Measurements from ENCODE around the gene CR1. TPM values are rescaled to one million over a fixed set of nuclear protein-coding genes. Genes with fewer than 3 reads are reported as not detected.
A peak's percentile ranks its signal among the peaks of the same experiment; 100 is the strongest.
"Not testable (repeated sequence)": the region's sequence is repeated elsewhere in the genome, so short reads cannot be mapped to it uniquely, and the experiment has no call there.

CR1 gene
- total RNA-seq, 2 donors from 2014 or later: 0.33 to 1.3 TPM

GRCh38 chr1:207493212-207493611 lies 2.7 kb upstream of the CR1 start:
- DNase-seq (no peak), ATAC-seq (no peak)
- Histone ChIP-seq H3K4me1 (peaks cover 11% of the 10 kb centered on the region), H3K27me3 (peaks cover 0 to 14% of the 10 kb centered on the region in 2 donors), H3K36me3 (replicated peaks in 1 of 2; ENCODE audit: insufficient read depth in 1 of 2, low read depth in 2 of 2) (no peaks in the 10 kb centered on the region), H3K4me3 (no peak overlapping the region), H3K9me3 (no peaks in the 10 kb centered on the region), H3K27ac (no peak overlapping the region)
- TF ChIP-seq CTCF (IDR thresholded peaks at IDR 0.05) (no peak), POLR2A (IDR thresholded peaks at IDR 0.05) (no peak)
- 76 to 78% methylated on average over 3 of the region's 3 CpGs for WGBS, 2 donors
- intact Hi-C loops (cut with DNase I): no loop called here

DNA sequence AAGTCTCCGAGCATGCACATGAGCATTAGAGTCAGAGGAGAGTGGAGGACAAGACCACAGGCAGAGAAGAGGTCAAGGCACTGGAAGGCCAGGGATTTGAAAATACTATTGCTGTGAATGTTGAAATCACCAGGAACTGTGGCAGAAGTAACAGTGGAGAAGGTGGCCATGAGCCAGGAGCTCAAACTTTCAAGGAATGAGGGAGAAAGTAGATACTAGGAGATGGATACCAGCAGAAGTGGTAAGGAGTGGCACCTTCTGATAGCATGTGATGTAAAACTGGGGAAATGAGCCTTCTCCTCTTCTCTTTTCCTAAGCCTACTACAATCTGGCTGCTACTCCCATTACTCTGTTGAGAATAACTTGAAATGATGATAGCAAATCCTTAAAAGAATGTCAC lies 1.8 kb upstream of the CR1 start:
- H3K27me3 ChIP-seq: peaks cover 0 to 18% of the 10 kb centered on the region in 2 donors
- no peak overlapping the region for H3K27ac ChIP-seq
- H3K36me3 ChIP-seq (replicated peaks in 1 of 2; ENCODE audit: insufficient read depth in 1 of 2, low read depth in 2 of 2): no peaks in the 10 kb centered on the region
- WGBS, 2 donors: 84 to 92% methylated on average over 1 of the region's 1 CpG
- peaks cover 11% of the 10 kb centered on the region for H3K4me1 ChIP-seq
- ATAC-seq: no peak
- TF ChIP-seq CTCF (IDR thresholded peaks at IDR 0.05) (no peak), POLR2A (IDR thresholded peaks at IDR 0.05) (no peak)
- H3K4me3 ChIP-seq: no peak overlapping the region
- no peaks in the 10 kb centered on the region for H3K9me3 ChIP-seq
- intact Hi-C loops (cut with DNase I): no loop called here
- no peak for DNase-seq

- H3K36me3 ChIP-seq (replicated peaks in 1 of 2; ENCODE audit: insufficient read depth in 1 of 2, low read depth in 2 of 2); intact Hi-C loops (cut with DNase I); H3K27ac ChIP-seq; H3K9me3 ChIP-seq; DNase-seq; H3K4me3 ChIP-seq; ATAC-seq: not testable (repeated sequence)
- 72 to 82% methylated on average over 8 of the region's 8 CpGs for WGBS, 2 donors
- Histone ChIP-seq H3K27me3 (peaks cover 0 to 20% of the 10 kb centered on the region in 2 donors), H3K4me1 (peaks cover 11% of the 10 kb centered on the region)
Observed at GRCh38 chr1:207495281-207495680, 676 bp upstream of the CR1 start.

GRCh38 chr1:207497941-207498340 lies 2.0 kb downstream of the CR1 start:
- no peaks in the 10 kb centered on the region for H3K36me3 ChIP-seq (replicated peaks in 1 of 2; ENCODE audit: insufficient read depth in 1 of 2, low read depth in 2 of 2)
- no peaks in the 10 kb centered on the region for H3K9me3 ChIP-seq
- TF ChIP-seq CTCF (IDR thresholded peaks at IDR 0.05): no peak
- TF ChIP-seq POLR2A (IDR thresholded peaks at IDR 0.05): no peak
- no peak overlapping the region for H3K4me3 ChIP-seq
- WGBS, 2 donors: 37 to 47% methylated on average over 5 of the region's 5 CpGs
- H3K27me3 ChIP-seq: peaks cover 0 to 20% of the 10 kb centered on the region in 2 donors
- no peak overlapping the region for H3K27ac ChIP-seq
- peak in 1 of 4 donors; percentile 4 for DNase-seq
- intact Hi-C loops (cut with DNase I): no loop called here
- no peak for ATAC-seq
- peaks cover 11% of the 10 kb centered on the region for H3K4me1 ChIP-seq

GRCh38 chr1:207499573-207499972 lies 3.6 kb downstream of the CR1 start:
- 0 to 1% methylated on average over 4 of the region's 4 CpGs for WGBS, 2 donors
- peak; percentile 72 for ATAC-seq
- peaks cover 0 to 20% of the 10 kb centered on the region in 2 donors for H3K27me3 ChIP-seq

More at GRCh38 chr1:207499573-207499972, 3.6 kb downstream of the CR1 start:
- Histone ChIP-seq H3K9me3 (no peaks in the 10 kb centered on the region), H3K4me1 (peaks cover 11% of the 10 kb centered on the region), H3K36me3 (replicated peaks in 1 of 2; ENCODE audit: insufficient read depth in 1 of 2, low read depth in 2 of 2) (no peaks in the 10 kb centered on the region), H3K27ac (no peak overlapping the region), H3K4me3 (no peak overlapping the region)
- intact Hi-C loops (cut with DNase I): no loop called here
- DNase-seq: peak; percentile 67 to 83 (median 78)
- TF ChIP-seq POLR2A (IDR thresholded peaks at IDR 0.05): no peak
- TF ChIP-seq CTCF (IDR thresholded peaks at IDR 0.05): peak; percentile 34 to 79 (median 71)

All from body of pancreas (tissue), 4 donors.